Measurements from ENCODE around the gene CNKSR2.
"Not testable (repeated sequence)": the region's sequence is repeated elsewhere in the genome, so short reads cannot be mapped to it uniquely, and the experiment has no call there.

The CNKSR2 gene

GRCh38 chrX:21481761-21482160 is 107.5 kb downstream of the CNKSR2 start:
- no peak for DNase-seq (ENCODE audit: low spot score)
- TF ChIP-seq, protein P1, sequence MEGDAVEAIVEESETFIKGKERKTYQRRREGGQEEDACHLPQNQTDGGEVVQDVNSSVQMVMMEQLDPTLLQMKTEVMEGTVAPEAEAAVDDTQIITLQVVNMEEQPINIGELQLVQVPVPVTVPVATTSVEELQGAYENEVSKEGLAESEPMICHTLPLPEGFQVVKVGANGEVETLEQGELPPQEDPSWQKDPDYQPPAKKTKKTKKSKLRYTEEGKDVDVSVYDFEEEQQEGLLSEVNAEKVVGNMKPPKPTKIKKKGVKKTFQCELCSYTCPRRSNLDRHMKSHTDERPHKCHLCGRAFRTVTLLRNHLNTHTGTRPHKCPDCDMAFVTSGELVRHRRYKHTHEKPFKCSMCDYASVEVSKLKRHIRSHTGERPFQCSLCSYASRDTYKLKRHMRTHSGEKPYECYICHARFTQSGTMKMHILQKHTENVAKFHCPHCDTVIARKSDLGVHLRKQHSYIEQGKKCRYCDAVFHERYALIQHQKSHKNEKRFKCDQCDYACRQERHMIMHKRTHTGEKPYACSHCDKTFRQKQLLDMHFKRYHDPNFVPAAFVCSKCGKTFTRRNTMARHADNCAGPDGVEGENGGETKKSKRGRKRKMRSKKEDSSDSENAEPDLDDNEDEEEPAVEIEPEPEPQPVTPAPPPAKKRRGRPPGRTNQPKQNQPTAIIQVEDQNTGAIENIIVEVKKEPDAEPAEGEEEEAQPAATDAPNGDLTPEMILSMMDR (IDR thresholded peaks at IDR 0.05; ENCODE audit: extremely low read depth, missing control alignments), result no peak

DNA sequence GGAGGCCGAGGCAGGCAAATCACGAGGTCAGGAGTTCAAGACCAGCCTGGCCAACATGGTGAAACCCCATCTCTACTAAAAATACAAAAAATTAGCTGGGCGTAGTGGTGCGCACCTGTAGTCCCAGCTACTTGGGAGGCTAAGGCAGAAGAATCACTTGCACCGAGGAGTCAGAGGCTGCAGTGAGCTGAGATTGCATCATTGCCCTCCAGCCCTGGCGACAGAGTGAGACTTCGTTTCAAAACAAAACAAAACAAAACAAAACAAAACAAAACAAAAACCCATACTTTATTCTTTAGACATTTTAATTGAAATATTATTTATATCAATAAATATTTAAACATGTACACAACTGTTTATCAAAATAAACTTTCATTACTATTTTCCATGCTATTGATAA is 109.8 kb downstream of the CNKSR2 start:
- not testable (repeated sequence) for DNase-seq (ENCODE audit: low spot score)

GRCh38 chrX:21487832-21488231 is 113.6 kb downstream of the CNKSR2 start:
- TF ChIP-seq, protein P1 (IDR thresholded peaks at IDR 0.05; ENCODE audit: extremely low read depth, missing control alignments), result no peak
- DNase-seq (ENCODE audit: low spot score), result no peak

GRCh38 chrX:21490341-21490740 is 116.1 kb downstream of the CNKSR2 start:
- no peak for DNase-seq (ENCODE audit: low spot score)
- TF ChIP-seq, protein P1 (IDR thresholded peaks at IDR 0.05; ENCODE audit: extremely low read depth, missing control alignments), result no peak

DNA sequence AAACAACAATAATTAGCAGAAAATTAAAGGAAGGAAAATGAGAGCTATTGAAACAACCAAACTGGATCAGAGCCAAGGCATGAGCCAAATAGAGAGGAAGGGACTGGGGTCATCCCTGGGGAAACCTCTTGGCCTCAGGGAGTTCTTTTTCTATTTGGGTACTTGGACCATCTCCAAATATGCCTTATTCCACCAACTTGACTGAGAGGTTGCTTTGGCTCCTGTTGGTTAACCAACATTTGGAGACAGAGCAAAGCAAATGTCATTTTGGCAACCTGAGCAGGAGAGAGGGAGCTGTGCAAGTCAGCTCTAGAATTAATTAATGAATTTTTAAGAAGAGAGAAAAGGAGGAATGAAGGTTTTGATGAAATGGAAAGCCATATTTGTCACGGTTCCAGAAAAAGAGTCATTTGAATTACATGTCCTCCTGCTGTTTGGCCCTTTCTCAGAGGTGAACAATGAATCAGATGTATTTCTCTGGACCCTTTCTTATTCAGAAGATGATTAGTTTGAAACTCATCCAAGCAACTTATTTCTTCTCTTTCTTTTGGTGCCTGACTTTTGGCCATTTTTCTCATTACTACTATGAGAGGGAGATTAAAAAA is 119.1 kb downstream of the CNKSR2 start:
- no peak for DNase-seq (ENCODE audit: low spot score)
- TF ChIP-seq, protein P1 (IDR thresholded peaks at IDR 0.05; ENCODE audit: extremely low read depth, missing control alignments), result no peak

- no peak for DNase-seq (ENCODE audit: low spot score)
- TF ChIP-seq, protein P1 (IDR thresholded peaks at IDR 0.05; ENCODE audit: extremely low read depth, missing control alignments), result no peak
Observed at GRCh38 chrX:21503593-21503992, 129.4 kb downstream of the CNKSR2 start.

GRCh38 chrX:21509912-21510311 is 135.7 kb downstream of the CNKSR2 start:
- DNase-seq (ENCODE audit: low spot score), result no peak
- TF ChIP-seq, protein P1 (IDR thresholded peaks at IDR 0.05; ENCODE audit: extremely low read depth, missing control alignments), result no peak

GRCh38 chrX:21524008-21524407 is 149.8 kb downstream of the CNKSR2 start:
- TF ChIP-seq, protein P1 (IDR thresholded peaks at IDR 0.05; ENCODE audit: extremely low read depth, missing control alignments), result no peak
- no peak for DNase-seq (ENCODE audit: low spot score)

Data from GM20000 (cell line).